ENCODE results near the gene SPAG17. TPM values are rescaled to one million over a fixed set of nuclear protein-coding genes. Genes with fewer than 3 reads are reported as not detected.

Gene SPAG17
- total RNA-seq, 3 donors from 2014 or later: 1.3 to 6.9 (median 5.9) TPM

DNA sequence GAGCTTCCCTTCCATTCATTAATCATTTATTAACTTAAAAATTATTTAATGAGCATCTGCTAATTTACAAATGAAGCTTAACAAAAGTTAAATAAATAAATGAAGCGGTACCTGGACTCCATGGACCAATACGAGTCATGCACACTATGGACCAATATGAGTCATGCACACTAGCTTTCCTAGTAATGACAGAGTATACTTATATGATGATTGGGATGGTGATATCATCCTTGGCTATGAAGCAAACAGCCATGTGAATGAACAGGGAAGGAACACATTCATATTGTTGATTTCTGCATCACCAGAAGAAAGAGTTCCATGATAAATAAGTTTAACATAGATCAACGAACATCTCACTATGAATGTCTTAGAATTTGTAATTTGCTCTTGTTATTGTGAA, 109.9 kb downstream of the SPAG17 start:
- H3K9me3 ChIP-seq: no peaks in the 10 kb centered on the region
- no peak overlapping the region for H3K27ac ChIP-seq
- no peaks in the 10 kb centered on the region for H3K36me3 ChIP-seq
- H3K4me1 ChIP-seq: no peaks in the 10 kb centered on the region
- DNase-seq (ENCODE audit: low spot score in 2 of 2): no peak
- no peak overlapping the region for H3K4me3 ChIP-seq
- intact Hi-C loops (cut with DNase I; ENCODE audit: low total_unique reads): no loop called here
- TF ChIP-seq CTCF (IDR thresholded peaks at IDR 0.05): no peak
- no peaks in the 10 kb centered on the region for H3K27me3 ChIP-seq

GRCh38 chr1:118073648-118074435, 111.2 kb downstream of the SPAG17 start:
- intact Hi-C loops (cut with DNase I; ENCODE audit: low total_unique reads): no loop called here
- no peaks in the 10 kb centered on the region for H3K27me3 ChIP-seq
- no peak for DNase-seq (ENCODE audit: low spot score in 2 of 2)
- no peaks in the 10 kb centered on the region for H3K4me1 ChIP-seq
- no peak for TF ChIP-seq CTCF (IDR thresholded peaks at IDR 0.05)
- no peak for TF ChIP-seq POLR2A (IDR thresholded peaks at IDR 0.05)
- TF ChIP-seq POLR2AphosphoS5 (IDR thresholded peaks at IDR 0.05): no peak
- H3K9me3 ChIP-seq: no peaks in the 10 kb centered on the region
- H3K27ac ChIP-seq: no peak overlapping the region
- no peaks in the 10 kb centered on the region for H3K36me3 ChIP-seq
- no peak overlapping the region for H3K4me3 ChIP-seq

DNA sequence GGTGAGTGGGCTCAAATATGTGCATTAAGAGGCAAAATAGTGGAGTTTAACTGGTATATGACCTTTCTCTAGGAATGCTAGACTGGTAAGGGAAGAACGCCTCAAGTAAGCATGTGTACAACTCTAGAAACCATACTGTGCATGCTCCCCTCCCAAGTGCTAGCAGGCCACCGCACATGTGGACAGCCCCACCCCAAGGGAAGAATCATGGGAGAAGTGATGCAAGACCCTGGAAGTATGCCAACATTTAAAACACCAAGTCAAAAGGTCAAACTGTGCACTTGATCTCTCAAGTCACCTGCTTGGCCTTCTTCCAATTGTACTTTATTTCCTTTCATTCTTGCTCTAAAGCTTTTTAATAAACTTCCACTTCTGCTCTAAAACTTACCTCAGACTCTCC, 135.0 kb downstream of the SPAG17 start:
- H3K27ac ChIP-seq: no peak overlapping the region
- H3K4me3 ChIP-seq: no peak overlapping the region
- H3K4me1 ChIP-seq: no peaks in the 10 kb centered on the region
- H3K27me3 ChIP-seq: no peaks in the 10 kb centered on the region
- TF ChIP-seq POLR2AphosphoS5 (IDR thresholded peaks at IDR 0.05): no peak
- no peak for TF ChIP-seq POLR2A (IDR thresholded peaks at IDR 0.05)
- no peak for TF ChIP-seq CTCF (IDR thresholded peaks at IDR 0.05)
- no peak for DNase-seq (ENCODE audit: low spot score in 2 of 2)
- no peaks in the 10 kb centered on the region for H3K9me3 ChIP-seq
- intact Hi-C loops (cut with DNase I; ENCODE audit: low total_unique reads): no loop called here
- H3K36me3 ChIP-seq: no peaks in the 10 kb centered on the region

- Histone ChIP-seq H3K9me3 (no peaks in the 10 kb centered on the region), H3K27me3 (no peaks in the 10 kb centered on the region), H3K4me3 (no peak overlapping the region), H3K36me3 (no peaks in the 10 kb centered on the region), H3K27ac (no peak overlapping the region), H3K4me1 (no peaks in the 10 kb centered on the region)
- TF ChIP-seq POLR2AphosphoS5 (IDR thresholded peaks at IDR 0.05) (no peak), POLR2A (IDR thresholded peaks at IDR 0.05) (no peak), CTCF (IDR thresholded peaks at IDR 0.05) (no peak)
- intact Hi-C loops (cut with DNase I; ENCODE audit: low total_unique reads): no loop called here
- no peak for DNase-seq (ENCODE audit: low spot score in 2 of 2)
Observed at GRCh38 chr1:118047650-118048224, 137.3 kb downstream of the SPAG17 start.

- intact Hi-C loops (cut with DNase I; ENCODE audit: low total_unique reads): no loop called here
Observed at GRCh38 chr1:118047006-118047649, 137.9 kb downstream of the SPAG17 start.

More at GRCh38 chr1:118047006-118047649, 137.9 kb downstream of the SPAG17 start:
- H3K4me3 ChIP-seq: no peak overlapping the region
- H3K9me3 ChIP-seq: no peaks in the 10 kb centered on the region
- no peak overlapping the region for H3K27ac ChIP-seq
- no peaks in the 10 kb centered on the region for H3K4me1 ChIP-seq
- TF ChIP-seq CTCF (IDR thresholded peaks at IDR 0.05): no peak
- TF ChIP-seq POLR2AphosphoS5 (IDR thresholded peaks at IDR 0.05): no peak
- TF ChIP-seq POLR2A (IDR thresholded peaks at IDR 0.05): no peak
- DNase-seq (ENCODE audit: low spot score in 2 of 2): no peak
- no peaks in the 10 kb centered on the region for H3K36me3 ChIP-seq
- no peaks in the 10 kb centered on the region for H3K27me3 ChIP-seq
